Amniotic epithelial cell (primary cell): Measurements from ENCODE around the gene NCKAP5.
"Not testable (repeated sequence)": the region's sequence is repeated elsewhere in the genome, so short reads cannot be mapped to it uniquely, and the experiment has no call there.

Experiments
- DNase-seq: peaks from one replicate; pipeline ENCODE4 v3.0.0-alpha.2; 2010; ENCODE audit warnings: low read depth

NCKAP5 gene

DNA sequence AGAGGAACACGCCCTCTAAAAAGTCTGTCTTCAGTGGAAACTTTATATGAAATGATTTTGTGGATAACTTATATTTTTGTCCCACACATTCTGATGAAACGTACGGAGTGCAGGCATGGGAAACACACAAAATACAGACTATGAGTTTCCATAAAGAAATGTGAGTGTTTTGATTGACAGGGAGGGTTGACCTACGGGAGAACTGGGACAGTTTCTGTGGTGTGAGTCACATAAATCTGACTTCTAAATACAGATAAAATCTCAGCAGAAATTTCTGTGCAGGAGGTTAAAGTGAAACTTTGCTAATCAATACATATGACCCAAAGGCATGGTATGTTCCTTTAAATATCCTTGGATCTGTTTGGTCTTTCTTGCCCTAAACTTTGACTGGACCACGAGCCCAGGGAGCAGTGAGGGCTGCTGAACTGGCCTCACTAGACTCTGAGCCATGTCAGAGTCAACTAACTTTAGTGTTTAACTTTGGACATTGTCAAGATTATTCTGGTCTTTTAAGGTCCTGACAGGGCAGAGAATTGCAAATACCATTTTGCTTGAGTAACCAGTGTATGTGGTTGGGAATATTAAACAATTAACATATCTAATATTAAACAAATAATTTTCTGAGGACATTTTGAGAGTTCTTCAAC is 691.4 kb downstream of the NCKAP5 start:
- no peak for DNase-seq

DNA sequence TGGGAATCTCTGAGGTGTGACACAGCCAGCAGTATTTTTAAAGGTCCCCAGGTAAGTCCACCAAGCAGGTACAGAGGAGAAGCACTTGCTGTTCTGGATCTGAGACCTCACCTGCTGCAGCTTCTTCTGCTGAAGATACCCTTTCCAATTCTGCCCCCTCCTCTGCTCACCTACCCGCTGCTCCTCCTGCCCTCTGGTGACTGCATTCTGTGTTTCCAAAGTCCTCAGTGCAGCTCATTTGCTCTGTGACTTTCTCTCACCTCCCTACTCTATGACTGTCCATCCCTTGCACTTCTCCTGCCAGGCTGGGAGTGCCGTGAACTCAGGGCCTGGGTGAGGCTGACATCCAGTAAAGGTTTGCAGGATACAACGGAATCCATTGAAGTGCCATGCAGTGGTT is 693.1 kb downstream of the NCKAP5 start:
- DNase-seq = no peak

DNA sequence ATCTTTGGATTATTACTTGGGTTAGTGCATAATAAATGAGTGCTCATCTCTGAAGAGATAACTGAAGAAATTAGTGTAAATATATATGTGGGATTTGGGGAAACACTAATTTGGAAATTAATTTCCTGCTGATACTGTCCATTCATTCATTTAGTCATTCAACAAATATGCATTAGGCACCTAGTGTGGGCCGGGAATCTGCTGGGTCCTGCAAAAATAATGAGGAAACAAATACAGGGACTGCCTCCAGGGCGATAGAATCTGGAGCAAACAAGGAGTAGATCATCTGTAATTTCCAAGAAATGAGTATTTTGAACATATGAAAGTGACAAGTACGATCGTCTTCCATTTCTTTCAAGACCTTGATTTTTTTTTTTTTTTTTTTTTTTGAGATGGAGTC is 694.5 kb downstream of the NCKAP5 start:
- DNase-seq = no peak

DNA sequence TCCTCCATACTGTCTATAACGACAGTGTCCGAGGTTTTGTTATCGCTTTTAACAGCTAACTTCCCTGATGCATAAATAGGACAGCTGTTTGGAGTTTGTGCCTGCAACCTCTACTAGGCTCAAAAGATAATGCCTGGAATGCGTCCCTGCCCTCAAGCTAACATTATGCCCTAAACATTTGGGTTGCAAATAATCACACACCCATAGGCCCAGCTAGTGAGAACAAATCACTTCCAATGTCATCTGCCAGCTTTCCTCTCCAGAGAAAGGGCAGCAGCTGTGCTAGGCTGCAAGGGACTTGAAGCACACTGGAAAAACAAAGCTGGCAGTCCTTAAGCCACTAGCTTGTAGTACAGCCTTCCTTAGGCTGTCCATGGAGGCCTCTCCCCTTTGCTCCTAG is 696.4 kb downstream of the NCKAP5 start:
- no peak for DNase-seq

DNA sequence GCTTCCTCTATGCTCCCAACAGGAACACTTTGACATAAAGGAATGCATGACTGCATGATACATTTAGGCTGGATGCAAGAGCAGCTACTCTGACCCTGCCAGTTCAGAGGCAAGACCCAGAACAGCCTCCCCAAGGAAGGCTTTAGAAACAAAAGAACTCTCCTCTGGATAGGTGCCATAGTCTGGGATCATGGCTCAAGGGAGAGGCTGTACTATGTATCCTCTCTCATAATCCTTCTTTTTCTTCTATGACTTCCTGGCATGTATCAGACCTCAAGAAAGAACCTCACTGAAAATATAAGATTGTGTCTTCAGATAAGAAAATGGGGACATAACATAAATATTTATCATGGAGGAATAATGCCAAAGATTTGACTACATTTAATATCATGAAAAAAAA is 704.3 kb downstream of the NCKAP5 start:
- no peak for DNase-seq

DNA sequence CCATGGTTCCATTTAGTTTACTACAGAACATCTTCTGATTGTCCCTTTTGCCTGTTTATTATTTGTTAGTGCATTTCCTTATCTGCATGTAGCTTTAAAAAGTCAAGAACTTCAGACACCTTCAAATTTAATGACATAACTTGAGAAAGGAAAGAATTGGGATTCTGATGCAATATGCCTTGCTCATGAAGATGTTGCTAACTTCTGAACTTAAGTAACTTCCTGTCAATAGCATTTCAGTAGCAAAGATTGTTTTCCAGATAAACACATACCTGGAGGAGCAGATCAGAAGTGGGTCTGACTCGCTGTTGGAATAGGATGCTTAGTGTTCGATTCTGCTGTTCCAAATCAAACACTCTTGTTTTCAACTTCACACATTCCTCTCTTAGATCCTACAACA is 708.0 kb downstream of the NCKAP5 start:
- peak; percentile 1 for DNase-seq

DNA sequence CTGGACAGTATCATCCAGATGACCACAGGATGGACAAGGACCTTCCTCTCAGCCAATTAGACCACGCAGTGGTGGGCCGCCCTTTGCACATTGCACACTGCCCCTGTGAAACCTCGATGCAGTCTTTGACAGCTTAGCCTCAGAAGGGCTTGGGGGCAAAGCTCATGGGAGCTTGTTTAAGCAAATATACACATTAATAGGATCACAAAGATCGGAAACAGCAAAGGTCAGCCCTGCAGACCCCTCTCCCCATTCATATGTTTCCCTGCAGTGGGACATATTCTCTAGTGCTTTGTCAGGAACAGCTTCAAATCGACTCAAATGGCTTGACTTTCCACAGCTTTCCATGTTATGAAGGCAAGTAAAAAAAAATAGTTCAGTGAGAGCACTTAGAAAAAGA is 708.7 kb downstream of the NCKAP5 start:
- DNase-seq = no peak

DNA sequence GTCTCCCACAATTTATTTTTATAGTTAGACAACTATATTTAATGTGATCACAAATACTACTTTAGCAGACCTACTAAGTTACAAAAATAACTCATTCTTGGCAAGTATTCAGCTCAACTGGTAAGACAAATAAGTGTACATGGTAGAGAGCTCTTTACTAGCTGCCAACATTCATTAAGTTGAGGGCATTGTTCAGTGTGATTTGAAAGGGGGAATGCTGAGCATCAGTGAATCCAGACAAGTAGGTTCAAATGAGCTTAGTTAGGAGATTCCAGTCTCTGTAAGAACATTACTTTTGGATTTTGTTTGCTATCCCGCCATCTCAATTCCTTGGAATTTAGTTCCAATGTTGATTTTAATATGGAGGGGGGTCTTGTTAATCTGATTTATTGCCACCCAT is 710.9 kb downstream of the NCKAP5 start:
- no peak for DNase-seq

DNA sequence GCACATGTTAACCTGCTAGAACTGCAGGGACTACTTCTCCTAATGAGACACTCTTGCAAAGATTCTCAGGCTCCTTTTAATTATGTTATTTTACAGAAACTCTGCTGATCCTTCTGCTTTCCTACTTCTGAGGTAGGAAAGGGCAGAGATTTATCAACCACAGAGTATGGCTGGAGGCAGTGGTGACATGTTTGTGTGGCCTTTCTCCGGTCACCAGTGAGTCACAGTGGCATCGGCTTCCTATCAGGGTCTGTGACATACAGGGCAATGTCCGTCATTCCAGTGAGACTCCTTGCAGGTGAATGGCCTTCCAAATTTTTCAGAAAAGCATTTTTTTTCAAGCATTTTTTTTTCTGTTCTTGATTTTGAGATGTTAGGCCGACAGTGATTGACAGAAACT is 717.6 kb downstream of the NCKAP5 start:
- no peak for DNase-seq

DNA sequence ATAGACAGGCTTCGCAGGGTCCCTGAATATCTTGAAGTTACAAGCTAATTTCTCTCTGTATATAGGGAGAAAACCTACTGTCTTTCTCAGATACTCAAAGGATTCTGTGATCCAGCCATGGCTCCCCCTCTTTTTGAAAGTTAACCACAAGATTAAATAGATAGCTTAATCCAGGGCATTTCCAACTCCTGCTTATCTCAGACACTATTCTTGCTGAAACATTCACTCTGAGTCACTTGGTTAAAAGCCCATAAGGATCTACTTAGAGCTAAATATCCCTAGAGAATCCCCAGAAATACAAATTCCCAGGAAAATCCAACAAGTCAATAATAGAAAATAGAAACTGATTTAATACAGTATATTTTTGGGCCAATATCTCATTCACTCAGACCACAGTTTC is 719.1 kb downstream of the NCKAP5 start:
- peak; percentile 68 for DNase-seq

DNA sequence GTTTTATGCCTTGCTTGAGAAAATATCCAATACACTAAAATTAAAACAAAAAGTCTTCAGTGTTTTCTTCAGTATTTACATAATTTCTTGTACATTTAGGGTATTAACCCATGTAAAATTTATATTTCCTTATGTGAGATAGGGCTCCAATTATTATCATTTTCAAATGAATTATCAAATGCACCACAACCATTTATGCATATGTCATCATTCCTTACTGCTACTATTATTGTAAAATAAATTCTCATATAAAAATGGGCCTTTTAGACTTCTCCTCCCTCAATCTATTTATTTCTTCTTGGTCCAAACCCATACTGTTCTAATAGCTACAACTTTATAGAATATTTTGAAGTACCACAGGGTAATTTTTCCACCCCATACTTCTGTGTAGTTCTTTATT is 722.9 kb downstream of the NCKAP5 start:
- DNase-seq = no peak

DNA sequence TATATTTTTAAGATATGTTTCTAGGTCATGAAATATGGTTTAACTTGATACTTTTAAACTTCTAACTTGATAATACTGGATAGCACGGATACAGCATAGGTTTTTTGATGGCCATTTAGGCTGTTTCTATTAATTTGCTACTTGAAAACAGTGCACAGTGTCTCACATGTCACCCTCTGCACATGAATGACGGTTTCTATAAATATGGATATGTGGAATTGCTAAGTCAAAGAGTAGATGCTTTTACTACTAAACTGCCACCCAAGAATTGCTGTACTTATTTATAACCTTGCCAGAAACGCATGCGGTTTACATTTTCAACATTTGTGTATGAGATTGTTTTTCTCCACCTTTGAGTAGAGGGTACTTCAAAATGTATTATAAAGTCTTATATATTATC is 723.7 kb downstream of the NCKAP5 start:
- no peak for DNase-seq

DNA sequence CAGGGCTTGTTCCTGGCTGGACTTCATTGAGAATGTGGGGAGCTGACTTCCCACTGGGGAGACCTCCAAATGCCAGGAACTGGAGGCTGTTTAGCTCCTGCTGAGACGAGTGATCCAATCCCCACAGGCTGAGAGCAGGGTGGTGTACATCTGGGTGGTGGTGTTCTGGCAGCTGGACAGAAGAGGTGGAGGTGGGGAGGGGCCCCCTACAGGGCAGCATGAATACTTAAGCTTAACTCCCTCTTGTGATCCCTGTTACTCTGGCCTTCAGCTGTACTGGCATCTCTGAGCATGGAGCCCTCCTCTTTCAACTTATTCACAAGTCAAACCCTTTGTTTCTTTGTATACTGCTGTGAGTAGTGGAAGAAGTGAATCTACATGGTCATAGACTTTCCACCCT is 730.5 kb downstream of the NCKAP5 start:
- DNase-seq = no peak

DNA sequence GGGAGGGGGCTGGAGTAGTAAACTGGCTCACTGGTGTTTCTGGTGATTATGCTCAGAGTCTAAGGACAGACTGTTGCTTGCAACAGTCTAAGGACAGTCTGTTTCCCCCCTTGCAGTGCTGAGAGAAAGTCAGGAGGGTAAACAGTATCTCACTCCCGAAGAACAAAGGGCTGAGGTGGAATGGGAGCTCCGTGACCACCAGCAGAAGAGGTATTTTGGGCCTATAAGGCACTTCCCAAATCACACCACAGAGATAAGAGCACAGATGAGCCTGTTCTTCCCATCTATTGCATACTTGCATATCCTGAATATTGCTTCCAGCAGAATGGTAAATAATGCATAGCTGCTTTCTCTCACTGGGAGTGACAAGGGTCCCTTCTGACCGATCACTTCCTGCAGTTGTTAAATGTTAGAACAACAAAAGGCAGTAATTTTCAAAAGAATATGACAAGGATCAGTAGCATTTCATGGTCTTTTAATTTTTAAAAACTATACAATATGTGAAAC is 737.9 kb downstream of the NCKAP5 start:
- no peak for DNase-seq

DNA sequence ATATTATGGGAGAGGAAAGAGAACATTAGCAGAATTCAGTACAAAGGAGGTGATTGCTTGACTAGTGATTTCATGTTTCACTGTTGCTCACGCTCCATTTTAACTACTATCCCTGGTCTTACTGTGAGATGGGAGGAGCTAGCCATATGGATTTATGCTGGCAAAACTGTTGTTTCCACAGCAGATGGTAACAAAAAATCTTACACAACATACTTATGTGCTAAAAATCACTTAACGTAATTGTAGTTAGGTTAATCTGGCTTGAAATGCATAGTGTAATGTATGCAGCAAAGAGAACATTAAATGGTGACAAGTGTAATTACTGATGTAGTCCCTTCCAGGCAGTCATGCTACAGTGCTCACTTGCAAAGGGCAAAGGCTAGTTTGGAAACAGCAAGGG is 742.7 kb downstream of the NCKAP5 start:
- DNase-seq = no peak

DNA sequence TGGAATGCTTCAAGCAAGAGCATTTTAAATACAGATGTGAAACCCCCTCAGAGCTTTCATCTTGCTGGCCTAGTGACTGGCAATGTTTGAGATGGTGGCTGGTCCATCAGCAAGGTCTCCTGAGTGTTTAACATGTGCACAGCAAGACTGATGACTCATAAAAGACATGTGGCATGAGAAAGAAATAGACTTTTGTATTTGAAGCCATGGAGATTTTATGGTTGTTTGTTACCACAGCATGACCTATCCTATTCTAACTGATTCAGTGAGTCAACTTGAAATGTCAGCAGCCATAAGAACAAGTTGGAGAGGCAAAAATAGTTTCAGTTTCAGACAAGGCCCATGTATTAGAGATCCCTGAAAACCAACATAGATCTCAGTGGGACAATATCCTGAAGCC is 743.5 kb downstream of the NCKAP5 start:
- DNase-seq = peak; percentile 1

DNA sequence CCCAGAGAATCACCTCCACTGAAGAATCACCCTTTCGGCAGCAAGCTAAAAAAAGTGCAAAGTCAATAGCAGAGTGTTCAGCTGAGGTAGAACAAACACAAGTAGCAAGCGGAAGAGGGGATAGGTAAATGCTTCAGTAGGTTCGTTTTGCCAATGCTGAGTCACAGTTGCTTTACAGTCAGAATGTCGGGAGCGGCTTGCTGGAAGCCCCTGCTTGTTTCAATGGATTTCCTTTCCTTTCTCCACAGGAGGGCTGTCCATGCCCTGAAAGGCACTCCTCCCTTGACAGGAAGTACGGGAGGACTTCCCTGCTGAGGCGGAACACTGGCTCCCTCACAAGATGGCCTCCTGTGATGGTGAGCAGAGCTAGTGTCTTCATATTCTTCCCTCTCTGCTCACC is 752.0 kb downstream of the NCKAP5 start:
- no peak for DNase-seq

DNA sequence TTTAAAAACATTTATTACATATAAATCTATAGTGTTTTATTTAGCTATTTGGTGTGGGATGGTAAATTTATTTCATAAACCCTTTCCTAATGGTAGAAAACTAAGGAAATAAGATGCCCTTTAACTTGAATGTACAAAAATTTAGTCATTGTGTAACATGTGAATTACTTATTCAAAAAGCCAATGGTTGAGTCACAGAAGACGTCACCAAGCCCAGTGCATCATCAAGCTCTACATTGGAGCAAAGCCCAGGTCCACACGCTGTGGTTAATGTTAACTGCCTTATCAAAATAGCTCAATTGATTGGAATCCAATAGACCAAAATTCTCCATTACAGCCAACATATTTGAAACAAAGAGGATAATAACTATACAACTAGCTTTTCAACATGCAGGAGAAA is 752.7 kb downstream of the NCKAP5 start:
- DNase-seq = peak; percentile 71

DNA sequence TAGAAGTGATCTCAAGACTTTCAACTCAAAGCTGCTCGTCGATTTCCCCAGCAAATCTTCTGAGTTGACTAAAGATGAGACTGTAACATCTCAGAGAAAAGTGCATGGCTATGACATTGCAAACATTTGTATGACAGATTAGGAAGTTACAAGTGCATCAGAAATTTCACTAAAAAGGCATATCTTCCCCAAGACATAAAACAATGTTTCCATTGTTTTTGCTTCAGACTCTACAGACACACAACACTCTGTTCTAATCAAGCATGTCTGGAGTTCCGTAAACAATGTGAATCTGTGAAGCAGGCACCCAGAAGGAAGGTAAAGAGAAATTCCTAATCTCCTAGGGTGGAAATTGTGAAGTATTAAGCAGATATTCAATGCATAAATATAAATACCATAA is 753.6 kb downstream of the NCKAP5 start:
- DNase-seq = no peak

DNA sequence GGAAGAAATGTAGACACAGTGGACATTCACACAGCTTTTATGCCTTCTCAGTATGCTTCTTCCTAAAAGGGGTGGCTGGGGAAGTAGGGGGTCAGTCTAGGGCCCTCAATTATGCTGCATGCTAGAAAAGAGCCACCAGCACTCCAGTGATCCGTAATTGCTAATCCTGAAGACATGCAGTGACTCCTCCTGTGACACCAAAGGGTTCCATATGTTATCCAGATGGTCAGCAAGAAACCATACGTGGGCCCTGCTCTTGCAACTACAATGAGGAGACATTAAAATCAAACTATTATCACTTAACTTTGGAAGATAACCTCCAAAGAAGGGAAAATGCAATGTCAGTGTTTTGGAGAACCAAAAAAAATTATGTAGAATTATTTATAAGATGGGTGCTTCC is 754.8 kb downstream of the NCKAP5 start:
- no peak for DNase-seq

DNA sequence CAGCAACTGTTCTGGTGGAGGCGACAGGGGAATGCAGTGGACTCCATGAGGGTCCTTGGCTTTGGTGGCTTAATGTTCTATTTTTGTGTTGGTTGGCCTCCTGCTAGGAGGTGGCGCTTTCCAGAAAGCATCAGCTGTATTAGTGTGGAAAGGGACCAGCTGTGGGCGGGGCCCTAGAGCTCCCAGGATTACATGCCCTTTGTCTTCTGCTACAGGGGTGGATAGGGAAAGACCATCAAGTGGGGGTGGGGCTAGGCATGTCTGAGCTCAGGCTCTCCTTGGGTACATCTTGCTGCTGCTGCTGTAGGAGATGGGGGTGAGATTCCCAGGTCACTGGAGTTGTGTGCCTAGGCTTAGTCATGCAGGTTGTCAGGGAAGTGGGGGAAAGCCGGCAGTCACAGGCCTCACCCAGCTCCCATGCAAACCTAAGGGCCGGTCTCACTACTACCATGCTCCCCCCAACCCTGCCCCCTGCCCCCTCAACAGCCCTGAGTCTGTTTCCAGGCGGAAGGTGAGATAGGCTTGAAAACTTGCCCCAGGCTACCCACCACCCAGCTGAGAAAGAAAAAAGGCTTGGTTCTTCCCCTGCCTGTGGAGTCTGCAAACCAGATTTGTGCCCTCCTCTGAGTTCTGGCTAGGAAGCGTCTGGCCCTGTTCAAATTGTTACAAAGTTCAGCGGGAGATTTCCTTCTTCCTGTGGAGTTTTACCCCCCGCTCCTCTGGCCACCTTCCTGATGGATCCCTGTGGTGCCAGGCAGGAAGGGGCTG is 756.9 kb downstream of the NCKAP5 start:
- DNase-seq = no peak

DNA sequence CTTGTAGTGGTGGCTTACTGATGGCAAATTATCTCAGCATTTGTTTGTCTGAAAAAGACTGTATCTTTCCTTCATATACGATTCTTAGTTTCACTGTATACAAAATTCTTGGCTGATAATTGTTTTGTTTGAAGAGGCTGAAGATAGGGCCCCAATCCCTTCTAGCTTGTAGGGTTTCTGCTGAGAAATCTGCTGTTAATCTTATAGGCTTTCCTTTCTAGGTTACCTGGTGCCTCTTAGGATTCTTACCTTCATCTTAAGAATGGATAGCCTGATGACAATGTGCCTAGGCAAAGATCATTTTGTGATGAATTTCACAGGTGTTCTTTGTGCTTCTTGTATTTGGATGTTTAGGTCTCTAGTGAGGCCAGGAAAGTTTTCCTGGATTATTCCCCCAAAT is 758.3 kb downstream of the NCKAP5 start:
- DNase-seq = not testable (repeated sequence)

DNA sequence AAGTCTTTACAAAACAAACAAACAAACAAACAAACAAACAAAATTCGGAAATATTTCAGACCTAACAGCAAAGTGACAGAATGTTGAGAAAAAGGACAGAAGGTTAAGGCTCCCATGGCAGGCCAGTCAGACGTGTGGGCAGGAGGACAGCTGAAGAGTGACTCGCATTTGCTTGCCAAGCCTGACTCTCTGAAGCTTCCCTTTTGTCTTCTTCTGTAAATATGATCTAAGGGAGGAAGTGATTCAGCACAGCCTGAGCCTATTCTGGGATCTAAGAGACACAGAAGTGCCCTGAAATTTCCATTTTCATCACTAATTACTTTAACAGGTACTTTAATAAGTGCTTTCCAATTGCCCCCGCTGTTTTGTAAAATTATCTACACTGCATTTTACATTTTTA is 764.2 kb downstream of the NCKAP5 start:
- peak; percentile 9 for DNase-seq

DNA sequence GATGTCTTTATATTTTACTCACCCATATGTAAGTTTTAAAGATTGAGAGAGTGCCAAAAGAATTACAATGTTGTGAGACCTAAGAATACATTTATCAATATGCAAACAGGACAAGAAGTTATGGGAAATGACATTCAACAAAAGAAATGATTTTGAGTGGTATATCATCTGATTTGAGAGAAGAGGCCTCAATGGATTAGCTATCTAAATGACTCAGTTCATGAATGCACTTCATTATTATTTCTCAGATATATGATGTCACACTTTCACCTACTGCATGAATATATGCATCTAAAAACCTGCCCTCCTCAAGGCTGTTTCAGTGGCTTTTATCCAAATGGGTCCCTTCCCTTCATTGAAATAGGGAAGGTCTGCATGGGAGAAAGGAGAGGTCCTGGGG is 769.9 kb downstream of the NCKAP5 start:
- no peak for DNase-seq
